ENCODE results near the gene SLC25A42.
"Not testable (repeated sequence)": the region's sequence is repeated elsewhere in the genome, so short reads cannot be mapped to it uniquely, and the experiment has no call there.

SLC25A42 gene

DNA sequence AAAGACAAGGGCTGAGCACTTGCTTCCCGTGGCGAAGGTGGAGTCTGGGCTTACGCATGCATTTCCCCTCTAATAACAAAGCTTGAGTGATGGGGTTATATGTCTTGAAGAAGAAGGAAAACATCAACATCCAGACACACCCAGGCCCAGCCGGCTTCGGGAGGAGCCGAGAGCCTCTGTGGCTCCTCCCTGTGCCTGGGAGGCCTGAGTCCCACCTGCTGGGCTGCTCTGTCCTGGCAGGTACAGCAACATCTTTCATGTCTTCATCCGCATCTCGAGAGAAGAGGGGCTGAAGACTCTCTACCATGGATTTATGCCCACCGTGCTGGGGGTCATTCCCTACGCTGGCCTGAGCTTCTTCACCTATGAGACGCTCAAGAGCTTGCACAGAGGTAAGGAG is 43.9 kb downstream of the SLC25A42 start:
- no peak for DNase-seq

DNA sequence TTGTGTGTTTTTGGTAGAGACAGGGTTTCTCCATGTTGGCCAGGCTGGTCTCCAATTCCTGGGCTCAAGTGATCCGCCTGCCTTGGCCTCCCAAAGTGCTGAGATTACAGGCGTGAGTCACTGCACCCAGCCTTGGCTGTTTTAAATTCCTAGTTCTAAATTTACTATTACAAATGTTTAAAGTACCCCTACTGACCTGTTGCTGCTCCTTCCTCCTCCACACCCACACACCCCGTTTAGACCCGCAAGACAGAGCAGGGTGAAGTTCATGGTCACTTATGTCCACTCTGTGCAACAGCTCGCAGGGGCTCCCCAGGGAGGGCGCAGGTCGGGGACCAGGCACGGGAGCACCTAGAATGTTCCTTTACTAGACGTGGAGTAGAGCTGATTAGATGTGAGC is 45.8 kb downstream of the SLC25A42 start:
- no peak for DNase-seq

DNA sequence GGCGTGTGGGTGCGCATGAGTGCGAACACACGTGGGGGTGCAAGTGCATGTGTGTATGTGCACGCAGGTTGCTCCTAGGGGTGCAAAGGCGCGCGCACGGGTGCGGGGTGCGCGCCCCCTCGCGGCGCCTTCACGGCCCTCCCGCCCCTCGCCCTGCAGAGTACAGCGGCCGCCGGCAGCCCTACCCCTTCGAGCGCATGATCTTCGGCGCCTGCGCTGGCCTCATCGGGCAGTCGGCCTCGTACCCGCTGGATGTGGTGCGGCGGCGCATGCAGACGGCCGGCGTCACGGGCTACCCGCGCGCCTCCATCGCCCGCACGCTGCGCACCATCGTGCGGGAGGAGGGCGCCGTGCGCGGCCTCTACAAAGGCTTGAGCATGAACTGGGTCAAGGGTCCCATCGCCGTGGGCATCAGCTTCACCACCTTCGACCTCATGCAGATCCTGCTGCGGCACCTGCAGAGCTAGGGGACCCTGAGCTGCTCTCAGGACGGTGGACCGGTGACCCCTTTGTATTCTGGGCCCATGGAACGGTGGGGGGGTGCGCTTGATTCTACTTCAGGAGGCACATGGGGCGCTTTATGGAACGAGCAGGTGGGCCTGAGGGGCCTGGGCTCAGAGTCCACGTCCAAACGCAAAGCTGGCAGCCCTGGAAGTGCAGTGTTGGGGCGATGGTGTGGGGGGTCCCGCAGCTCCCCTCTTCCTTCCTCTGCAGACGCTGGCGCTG is 46.8 kb downstream of the SLC25A42 start:
- DNase-seq = peak; percentile 24

DNA sequence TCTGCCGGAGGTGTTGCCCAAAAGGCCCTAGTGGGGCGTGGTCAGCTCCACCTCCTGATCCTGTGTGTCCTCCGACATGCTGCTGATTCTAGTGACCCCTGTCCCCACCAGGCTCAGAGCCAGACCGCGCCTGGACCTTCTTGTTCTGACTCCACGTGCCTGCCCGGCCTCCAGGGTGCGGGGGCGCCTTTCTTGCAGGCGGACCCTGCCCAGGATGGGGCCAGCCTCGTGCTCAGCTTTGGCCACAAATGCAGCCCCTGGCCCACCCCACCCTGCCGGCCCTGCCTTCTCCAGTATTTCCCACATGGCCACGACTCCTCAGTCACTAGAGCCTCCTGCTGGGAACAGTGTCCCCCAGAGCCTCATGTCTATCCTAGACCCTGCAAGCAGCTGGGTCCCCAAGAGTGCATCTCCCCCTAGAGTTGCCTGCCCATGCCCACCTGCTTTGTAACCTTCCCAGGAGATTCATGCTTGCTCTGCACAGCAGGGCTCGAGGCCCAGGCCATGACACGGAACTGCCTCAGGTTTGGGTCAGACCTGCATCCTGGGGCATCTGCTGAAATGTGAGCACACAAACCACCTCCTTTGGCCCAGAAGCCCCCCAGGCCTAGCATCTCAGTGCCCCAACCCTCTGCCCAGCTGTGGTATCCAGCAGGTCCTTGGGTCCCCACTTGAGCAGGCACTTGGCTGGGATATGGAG is 47.5 kb downstream of the SLC25A42 start:
- no peak for DNase-seq

DNA sequence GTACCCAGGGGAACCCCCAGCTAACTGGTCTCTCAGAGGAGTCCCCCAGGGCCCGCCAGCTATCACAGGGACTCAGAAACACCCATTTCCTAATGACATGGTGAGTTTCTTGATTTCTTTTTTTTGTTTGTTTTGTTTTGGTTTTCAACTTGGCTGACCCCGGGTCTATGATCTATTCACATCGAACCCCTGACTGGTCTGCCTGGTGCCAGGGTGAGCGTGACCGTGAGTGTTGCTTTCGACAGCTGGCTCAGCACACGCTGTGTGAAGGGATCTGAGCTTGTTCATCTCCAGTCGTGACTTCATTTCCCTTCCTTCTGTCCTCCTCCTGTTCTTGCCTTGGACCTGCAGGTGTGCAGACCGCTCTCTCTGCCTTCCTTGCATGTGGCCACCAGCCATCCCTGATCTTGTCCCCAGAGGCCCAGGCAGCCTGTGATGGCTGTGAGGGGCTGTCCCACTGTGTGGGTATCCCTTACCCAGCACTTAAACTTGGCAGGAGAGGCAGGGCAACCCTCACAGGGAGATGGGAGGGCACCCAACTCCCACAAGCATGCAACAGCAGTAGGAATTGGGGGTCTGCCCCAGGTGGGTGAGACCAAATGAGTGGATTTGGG is 48.3 kb downstream of the SLC25A42 start:
- no peak for DNase-seq

DNA sequence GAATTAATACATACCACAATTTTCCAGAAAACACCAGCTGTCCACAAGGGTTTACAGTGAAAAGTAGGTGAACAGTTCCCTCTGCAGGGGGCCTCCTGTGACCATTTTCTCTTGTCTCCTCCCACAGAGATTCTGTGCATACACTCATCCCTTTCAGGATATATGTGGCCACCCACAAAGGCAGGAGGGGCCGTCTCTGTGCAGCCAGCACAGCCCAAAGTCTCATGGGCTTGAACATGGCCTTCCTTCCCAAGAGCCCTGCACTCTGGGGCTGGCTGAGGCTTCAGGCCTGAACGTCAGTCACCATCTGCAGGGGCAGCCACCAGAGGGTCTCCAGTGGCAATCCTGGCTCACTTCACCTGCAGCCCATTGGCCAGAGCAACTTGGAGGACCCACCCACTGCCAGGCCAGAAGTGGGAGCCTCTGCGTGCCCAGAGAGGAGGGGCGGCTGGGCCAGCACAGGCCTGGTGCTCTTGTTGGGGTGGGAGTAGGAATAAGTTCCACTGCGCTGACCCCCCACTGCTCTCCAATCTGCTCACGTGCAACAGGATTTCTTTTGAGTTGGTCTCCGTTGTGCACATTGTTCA is 49.3 kb downstream of the SLC25A42 start:
- DNase-seq = no peak

DNA sequence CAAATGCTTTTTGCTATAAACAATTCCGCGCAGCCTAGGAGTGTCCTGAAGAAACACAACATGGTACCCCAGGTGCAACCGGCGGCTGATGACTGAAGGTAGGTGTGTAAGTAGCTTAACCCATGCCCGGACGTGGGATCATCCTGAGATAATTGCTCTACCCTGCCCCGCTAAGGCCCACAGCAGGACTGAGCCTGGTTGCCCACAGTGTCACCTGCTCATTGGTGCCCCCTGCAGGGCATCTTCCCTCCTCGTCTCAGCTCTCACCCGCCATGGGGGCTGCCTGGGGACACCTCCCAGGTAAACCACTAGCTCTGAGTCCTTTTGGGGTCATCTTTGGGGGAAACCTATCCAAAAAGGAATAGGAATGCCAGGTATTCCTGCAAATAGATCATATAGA is 52.2 kb downstream of the SLC25A42 start:
- DNase-seq = peak; percentile 50

DNA sequence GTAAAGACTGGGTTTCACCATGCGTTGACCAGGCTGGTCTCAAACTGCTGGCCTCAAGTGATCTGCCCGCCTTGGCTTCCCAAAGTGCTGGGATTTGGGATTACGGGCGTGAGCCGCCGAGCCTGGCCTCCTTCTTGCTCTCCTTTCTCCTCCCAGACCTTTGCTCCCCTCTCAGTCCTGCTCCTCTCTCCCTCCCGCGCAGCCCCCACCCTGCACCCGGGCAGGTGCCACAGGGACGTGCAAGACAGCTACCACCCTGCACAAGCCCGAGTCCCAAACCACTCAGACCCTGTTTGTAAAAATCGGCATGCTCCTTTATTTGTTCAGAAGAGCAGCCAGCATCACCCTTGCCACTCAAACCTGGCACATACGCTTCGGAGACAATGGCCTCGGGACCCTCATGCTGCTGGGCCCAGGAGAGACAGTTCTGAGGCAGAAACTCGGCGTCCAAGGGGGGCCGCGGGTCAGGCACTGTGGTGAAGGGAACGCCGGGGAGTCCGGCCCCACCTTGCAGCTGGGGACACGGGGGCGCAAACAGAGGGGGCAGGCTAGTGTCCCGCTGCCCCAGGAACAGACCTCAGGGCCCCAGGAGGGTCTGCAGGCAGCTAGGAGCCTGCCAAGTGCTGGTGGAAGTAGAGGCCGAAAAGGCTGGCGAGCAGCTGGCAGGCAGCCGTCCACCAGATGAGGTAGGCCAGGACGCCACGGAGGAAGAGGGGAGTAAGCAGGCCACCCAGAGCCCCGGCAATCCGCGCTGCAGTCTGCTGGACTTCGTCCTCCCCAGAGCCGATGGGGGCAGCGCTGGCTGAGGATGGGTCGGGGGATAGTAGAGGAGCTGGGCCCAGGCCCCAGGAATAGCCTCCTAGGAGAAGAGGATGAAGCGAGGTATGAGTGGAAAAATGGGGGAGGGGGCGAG is 55.8 kb downstream of the SLC25A42 start:
- DNase-seq = no peak

DNA sequence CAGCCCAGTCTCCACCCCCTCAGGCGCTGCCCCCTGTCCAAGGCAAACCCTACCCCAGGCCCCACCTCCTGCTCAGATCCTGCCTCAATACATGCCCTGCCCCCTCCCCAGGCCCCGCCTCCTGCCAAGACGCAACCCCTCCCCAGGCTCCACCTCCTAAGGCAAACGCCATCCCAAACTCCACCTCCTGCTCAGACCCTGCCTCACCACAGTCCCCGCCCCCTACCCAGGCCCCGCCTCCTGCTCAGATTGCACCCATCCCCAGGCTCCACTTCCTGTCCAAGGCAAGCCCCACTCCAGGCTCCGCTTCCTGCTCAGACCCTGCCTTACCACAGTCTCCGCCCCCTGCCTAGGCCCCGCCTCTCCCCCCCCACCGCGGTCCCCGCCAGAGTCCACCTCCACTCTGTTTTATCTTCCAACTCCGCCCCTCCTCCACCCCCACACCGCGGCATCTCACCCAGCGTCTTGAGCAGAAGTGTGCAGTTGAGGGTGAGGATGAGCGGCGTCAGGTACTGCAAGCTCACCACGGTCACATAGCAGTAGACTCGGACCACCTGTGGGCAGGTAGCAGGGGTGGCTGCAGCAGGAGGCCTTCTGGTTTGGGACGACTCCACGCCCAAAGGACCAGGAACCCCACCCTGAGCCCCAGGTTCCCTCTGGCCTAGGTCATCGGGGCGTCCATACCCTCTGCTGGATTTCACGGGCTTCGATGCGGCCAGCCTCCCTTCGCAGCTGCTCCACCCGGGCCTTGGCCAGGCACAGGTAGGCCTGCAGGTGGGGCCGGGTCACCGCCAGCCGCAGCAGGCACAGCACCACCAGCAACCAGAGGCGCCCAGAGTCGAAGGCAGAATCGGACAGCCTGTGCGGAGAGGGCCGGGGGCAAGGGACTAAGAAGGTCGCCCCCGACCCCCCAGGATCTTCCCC is 56.8 kb downstream of the SLC25A42 start:
- DNase-seq = no peak

DNA sequence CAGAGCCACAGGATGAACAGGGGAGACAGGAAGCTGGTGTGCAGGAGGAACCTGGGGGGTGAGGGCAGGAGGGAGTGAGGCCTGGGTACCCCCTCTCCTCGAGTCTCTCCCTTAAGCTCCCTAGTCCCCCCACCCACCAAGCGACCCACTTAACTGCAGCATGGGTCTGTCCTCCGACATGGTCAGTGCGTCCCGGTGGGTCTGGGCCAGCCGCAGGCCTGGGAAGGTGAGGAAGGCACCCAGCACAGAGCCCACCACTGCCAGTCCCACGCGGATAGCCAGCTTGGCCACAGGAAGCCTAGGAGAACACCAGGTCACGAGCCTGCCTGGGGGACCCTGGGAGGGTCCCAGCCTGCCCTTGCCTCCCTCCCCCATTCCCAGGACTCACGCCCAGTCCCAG is 57.6 kb downstream of the SLC25A42 start:
- DNase-seq = no peak

DNA sequence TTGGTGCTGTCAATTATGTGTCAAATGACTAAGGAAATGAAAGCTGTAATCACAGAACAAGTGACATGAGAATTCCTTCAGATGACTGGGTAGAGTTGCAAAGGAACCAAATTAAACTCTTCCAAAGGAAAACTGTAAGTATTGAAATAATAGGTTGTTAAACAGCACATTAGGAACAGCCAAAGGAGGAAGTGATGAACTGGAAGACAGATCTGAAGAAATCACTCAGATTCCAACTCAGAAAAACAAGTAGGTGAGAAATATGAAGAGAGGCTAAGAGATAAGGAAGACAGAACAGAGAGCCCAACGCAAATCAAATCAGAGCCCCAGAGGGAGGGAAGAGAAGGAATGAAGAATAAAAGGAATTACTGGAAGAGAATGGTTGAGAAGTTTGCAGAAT is 59.1 kb downstream of the SLC25A42 start:
- DNase-seq = no peak

DNA sequence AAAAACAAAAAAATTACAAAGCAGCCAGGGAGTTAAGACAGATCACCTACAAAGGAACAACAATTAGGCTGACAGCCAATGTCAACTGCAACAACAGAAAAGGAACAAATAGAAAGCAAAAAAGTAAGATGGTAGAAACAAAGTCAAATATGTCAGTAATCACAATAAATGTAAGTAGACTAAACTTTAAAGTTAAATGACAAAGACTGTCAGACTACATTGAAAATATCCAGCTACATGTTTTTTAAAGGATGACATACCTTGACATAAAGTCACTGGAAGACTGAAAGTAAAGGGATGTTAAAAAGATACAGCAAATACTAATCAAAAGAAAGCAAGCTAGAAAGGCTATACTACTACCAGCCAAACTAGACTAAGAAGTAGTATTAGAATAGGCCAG is 59.6 kb downstream of the SLC25A42 start:
- no peak for DNase-seq

DNA sequence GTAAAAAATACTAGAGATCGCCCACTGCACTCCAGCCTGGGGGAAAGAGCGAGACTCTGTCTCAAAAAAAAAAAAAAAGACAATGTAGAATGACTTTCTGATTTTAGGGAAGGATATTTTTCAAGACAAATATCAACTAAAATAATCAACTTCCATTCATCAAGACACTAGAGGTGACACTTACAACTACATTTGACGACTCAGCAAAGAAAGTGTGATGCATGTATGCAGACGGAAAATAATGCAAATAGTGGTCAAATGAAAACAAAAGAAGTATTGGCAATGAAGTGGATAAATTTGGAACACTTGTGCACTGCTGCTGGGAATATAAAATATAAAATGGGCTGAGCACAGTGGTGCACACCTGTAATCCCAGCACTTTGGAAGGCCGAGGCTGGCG is 62.3 kb downstream of the SLC25A42 start:
- DNase-seq = no peak

DNA sequence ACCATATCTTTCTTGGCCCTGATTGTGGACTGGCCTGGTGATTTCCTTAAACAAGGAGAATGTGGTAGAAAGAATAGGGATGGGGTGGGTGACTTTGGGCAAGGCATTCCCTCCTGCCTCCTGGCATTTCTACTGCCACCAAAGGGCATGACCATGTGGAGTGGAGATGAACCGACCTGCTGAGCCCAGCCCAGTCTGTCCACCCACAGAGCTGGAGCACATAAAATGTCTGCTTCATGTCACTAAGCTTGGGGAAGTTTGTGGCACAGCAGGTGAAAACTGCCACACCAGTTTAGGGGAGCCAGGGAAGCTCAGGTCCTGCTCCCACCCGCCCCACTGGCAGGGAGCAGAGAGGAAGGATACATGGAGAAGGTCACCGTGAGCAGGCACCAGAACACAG is 68.2 kb downstream of the SLC25A42 start:
- DNase-seq = no peak

DNA sequence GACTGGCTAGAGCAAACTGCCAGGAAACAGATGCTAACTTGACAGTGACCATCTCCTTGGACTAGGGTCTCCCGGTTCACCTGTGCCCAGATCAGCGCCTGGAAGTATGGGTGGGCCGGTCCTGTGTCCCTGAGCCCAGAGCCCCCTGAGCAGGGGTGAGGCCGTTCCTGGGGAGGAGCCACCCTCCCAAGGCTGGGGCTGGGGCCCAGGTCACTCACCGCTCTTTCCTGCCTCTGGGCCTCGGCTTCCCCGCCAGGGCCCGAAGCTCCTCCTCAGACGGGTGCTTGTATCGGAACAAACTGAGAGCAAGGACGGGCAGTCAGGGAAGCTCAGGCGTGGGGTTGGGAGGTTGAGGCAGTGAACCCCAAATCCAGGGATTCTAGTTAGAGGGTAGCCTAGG is 69.1 kb downstream of the SLC25A42 start:
- DNase-seq = no peak

DNA sequence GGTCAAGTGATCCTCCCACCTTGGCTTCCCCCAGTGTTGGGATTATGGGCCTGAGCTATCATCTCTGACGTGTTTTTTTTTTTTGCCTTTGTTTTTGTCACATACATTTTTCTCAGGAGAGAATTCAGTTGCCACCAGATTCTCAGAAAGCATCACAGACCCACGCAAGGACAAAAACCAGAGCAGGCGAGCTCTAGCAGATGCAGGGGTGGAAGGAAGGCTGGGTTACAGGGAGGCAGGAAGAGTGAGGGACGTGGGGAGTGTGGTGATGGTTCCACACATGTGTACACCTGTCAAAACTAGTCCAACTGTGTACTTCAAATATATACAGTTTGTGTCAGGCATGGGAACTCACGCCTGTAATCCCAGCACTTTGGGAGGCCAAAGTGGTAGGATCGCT is 70.2 kb downstream of the SLC25A42 start:
- DNase-seq = no peak

DNA sequence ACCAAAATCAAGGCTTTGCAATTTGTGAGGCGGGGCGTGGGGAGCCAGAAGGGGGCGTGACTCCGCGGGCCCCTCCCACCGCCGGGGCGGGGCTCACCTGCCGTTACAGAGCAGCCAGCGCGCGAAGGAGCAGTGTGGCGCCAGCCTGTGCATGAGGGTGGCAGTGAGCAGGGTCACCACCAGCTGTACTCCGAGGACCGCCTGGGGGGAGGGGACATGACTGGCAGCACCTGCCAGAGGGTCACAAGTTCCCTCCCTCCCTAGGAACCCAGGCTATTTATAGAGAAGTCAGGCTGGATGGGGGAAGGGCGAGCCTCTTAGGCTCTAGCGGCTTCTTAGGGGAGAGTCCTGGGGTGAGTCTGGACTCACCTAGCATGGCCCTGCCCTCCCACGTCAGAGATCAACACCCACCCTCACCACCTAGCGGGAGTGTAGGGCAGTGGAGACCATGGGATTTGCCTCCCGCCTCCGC is 70.9 kb downstream of the SLC25A42 start:
- DNase-seq = peak; percentile 62

DNA sequence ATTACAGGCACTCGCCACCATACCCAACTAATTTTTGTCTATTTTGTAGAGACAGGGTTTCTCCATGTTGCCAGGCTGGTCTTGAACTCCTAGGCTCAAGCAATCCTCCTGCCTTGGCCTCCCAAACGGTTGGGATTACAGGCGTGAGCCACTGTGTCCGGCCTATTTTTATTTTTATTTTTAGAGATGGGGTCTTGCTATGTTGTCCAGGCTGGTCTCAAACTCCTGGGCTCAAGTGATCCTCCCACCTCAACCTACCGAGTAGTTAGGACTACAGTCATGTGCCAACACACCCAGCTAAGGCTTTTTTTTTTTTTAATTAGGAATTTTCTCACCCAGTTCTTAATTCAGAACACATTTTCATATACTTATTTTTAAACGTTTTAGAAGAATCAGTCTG is 71.9 kb downstream of the SLC25A42 start:
- not testable (repeated sequence) for DNase-seq

DNA sequence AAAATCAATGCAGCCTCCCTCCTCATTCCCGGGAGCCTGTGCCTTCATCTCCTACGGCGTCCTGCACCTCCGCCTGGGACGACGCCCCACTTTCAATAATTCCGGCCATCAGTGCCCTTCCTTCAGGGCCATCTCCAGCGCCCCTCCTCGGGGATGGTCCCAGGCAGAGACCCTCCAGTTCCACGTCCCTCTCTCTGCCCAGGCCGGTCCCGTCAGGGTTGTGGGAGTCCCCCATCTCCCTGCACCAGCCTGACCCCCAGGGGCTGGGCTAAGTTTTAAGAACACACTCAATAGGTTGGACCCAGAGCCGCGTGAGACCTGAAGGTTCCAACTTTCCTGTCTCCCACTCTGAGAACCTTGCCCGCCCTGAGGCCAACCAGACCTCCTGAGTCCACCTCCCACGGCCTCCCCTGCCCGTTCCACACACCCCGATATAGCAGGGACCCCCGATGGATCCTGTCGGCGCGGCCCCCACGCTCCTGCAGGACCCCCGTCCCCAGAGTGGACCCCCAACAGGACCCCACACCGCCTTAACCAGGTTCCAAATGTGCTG is 73.8 kb downstream of the SLC25A42 start:
- DNase-seq = no peak

DNA sequence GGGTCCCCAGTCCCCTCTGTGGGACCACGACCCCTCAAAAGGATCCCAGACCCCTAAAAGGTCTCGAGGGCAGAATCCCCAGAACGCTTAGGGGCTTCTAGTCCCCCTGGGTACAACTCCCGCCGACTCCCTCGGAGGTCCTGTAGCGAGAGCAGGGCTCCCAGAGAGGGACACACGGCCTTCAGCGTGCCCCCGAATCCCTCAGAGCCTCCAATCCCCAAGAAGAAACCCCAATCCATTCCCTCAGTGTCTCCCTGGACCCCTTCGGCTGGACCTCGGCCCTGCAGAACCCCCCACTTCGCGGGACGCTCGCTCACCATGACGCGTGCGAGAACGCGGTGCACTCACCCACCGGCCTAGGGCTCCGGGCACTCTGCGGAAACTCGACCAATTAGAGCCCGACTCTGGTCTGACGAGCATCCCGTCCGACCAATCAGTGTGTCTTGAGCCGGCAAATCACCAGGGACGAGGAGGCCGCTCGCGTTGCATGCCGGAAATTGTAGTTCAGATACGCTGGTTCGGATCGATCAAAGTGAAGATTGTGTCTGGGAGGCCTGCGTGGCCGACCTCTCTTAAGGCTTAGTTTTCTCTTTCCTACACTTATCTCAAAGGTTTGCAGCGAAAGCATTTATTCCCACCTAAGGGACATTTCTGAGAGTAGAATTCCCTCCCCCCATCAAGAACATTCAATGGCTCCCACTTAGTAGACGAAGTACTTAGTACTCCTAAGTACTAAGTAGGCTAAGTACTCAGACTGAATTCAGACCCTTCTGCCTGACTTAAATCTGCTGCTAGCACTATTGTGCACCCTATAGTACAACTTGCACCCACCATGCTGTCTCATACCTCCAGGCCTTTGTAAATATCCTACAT is 74.6 kb downstream of the SLC25A42 start, which contains the start of gene TMEM161A:
TSS of gene TMEM161A (minus strand) at position 370 of the 873 bp plus-strand sequence. CDS start at position 320, 50 bp downstream.
- DNase-seq = peak; percentile 94

Measured in activated T-cell treated with anti-CD3 and anti-CD28 coated beads, Interleukin-2, amount 50 U/mL, for 1 hour (primary cell).